Lower lobe of right lung (tissue), 2 donors: ENCODE results near the gene MYOT. TPM values are rescaled to one million over a fixed set of nuclear protein-coding genes. Genes with fewer than 3 reads are reported as not detected.

Experiments used
- ATAC-seq, 2 donors: fragments of 200-7000 bp; cut with Tn5 transposase; one replicate each; pipeline ENCODE4 v1.9.1; 2020 to 2022; ENCODE audit warnings: mild to moderate bottlenecking in 2 of 2, moderate library complexity in 2 of 2
- DNase-seq: peaks from one replicate; pipeline ENCODE4 v3.0.0-alpha.2; 2020
- H3K27ac ChIP-seq: fragments of 200-600 bp; one replicate; pipeline ENCODE4 v1.8.0; 2022
- H3K27me3 ChIP-seq: fragments of 200-600 bp; one replicate; pipeline ENCODE4 v1.8.0; 2022; ENCODE audit warnings: low read depth
- H3K36me3 ChIP-seq: fragments of 200-600 bp; one replicate; pipeline ENCODE4 v1.8.0; 2022; ENCODE audit warnings: mild to moderate bottlenecking
- H3K4me1 ChIP-seq: fragments of 200-600 bp; one replicate; pipeline ENCODE4 v1.8.0; 2022
- H3K4me3 ChIP-seq: fragments of 200-600 bp; one replicate; pipeline ENCODE4 v1.8.0; 2022; ENCODE audit warnings: mild to moderate bottlenecking
- H3K9me3 ChIP-seq: fragments of 200-600 bp; one replicate; pipeline ENCODE4 v1.8.0; 2022
- CTCF ChIP-seq: fragments of 200-600 bp; IDR thresholded peaks from one replicate; pipeline ENCODE4 v1.8.0; 2022; ENCODE audit warnings: antibody characterized with exemption, mild to moderate bottlenecking
- intact Hi-C: fragments of 100-400 bp; cut with DNase I; formaldehyde crosslinking; loops from one replicate; pipeline ENCODE4 v1.11.0; 2022
- total RNA-seq: library from RNA; stranded (reverse); fragmentation: NEBNext Ultra II Directional; extraction: Animal tissue kit (Norgen Biotek cat#: 25700); gene quantifications from one replicate; pipeline ENCODE4 v1.2.1, GENCODE V29; 2021
- donor health status: DM: no; HTN: yes; CAD: no; lungs with severe emphysema.

The MYOT gene
- total RNA-seq, 1 donor from 2014 or later, result not detected

GRCh38 chr5:137902408-137903133 lies 34.9 kb downstream of the MYOT start:
- intact Hi-C loops, result no loop called here
- TF ChIP-seq CTCF, result no peak
- Histone ChIP-seq H3K4me1 (no peaks in the 10 kb centered on the region), H3K27ac (no peak overlapping the region), H3K27me3 (no peaks in the 10 kb centered on the region), H3K36me3 (no peaks in the 10 kb centered on the region), H3K4me3 (no peak overlapping the region), H3K9me3 (no peaks in the 10 kb centered on the region)
- DNase-seq (no peak), ATAC-seq (no peak)

- H3K4me1 ChIP-seq, result no peaks in the 10 kb centered on the region
- H3K27ac ChIP-seq, result no peak overlapping the region
- no peaks in the 10 kb centered on the region for H3K27me3 ChIP-seq
- H3K9me3 ChIP-seq, result peaks cover 5% of the 10 kb centered on the region
- no peak for TF ChIP-seq CTCF
- intact Hi-C loops, result no loop called here
- H3K4me3 ChIP-seq, result no peak overlapping the region
- no peaks in the 10 kb centered on the region for H3K36me3 ChIP-seq
- DNase-seq, result no peak
- no peak for ATAC-seq
These were observed 47.1 kb downstream of the MYOT start for GRCh38 chr5:137914758-137915157.

GRCh38 chr5:137916923-137917322 lies 49.3 kb downstream of the MYOT start:
- H3K36me3 ChIP-seq, result no peaks in the 10 kb centered on the region
- H3K4me1 ChIP-seq, result no peaks in the 10 kb centered on the region
- H3K4me3 ChIP-seq, result no peak overlapping the region
- ATAC-seq (no peak), DNase-seq (no peak)
- peaks cover 5% of the 10 kb centered on the region for H3K9me3 ChIP-seq
- H3K27me3 ChIP-seq, result no peaks in the 10 kb centered on the region
- intact Hi-C loops, result no loop called here
- no peak overlapping the region for H3K27ac ChIP-seq
- TF ChIP-seq CTCF, result no peak

GRCh38 chr5:137921931-137922330 lies 54.3 kb downstream of the MYOT start:
- Histone ChIP-seq H3K9me3 (no peaks in the 10 kb centered on the region), H3K4me3 (no peak overlapping the region), H3K36me3 (no peaks in the 10 kb centered on the region), H3K27ac (no peak overlapping the region), H3K27me3 (no peaks in the 10 kb centered on the region), H3K4me1 (no peaks in the 10 kb centered on the region)
- ATAC-seq (no peak), DNase-seq (no peak)
- intact Hi-C loops, result no loop called here
- TF ChIP-seq CTCF, result no peak

- intact Hi-C loops, result no loop called here
- no peak overlapping the region for H3K27ac ChIP-seq
- no peak for DNase-seq
- no peak overlapping the region for H3K4me3 ChIP-seq
- no peak for TF ChIP-seq CTCF
- ATAC-seq, result no peak
- H3K9me3 ChIP-seq, result no peaks in the 10 kb centered on the region
- no peaks in the 10 kb centered on the region for H3K27me3 ChIP-seq
- H3K36me3 ChIP-seq, result peaks cover 5% of the 10 kb centered on the region
- H3K4me1 ChIP-seq, result no peaks in the 10 kb centered on the region
These were observed 56.2 kb downstream of the MYOT start for GRCh38 chr5:137923856-137924255.
